GM20431 (cell line): Measurements from ENCODE around the gene AGPS.

Experiments used
- in situ Hi-C: fragments of 300-500 bp; cut with MseI, MboI; formaldehyde crosslinking; loops from one replicate; pipeline ENCODE4 v1.15.0; 2020; ENCODE audit warnings: low sequenced_read_pairs; ENCODE audit not compliant: unreplicated experiment

The AGPS gene

GRCh38 chr2:177575358-177575757 lies 182.8 kb downstream of the AGPS start:
- in situ Hi-C loops = no loop called here

- in situ Hi-C loops = no loop called here
Observed at GRCh38 chr2:177577075-177577474, 184.5 kb downstream of the AGPS start.

GRCh38 chr2:177578454-177578853 lies 185.9 kb downstream of the AGPS start:
- in situ Hi-C loops = no loop called here

GRCh38 chr2:177579486-177580036 lies 187.0 kb downstream of the AGPS start:
- in situ Hi-C loops = no loop called here

- in situ Hi-C loops = no loop called here
Observed at GRCh38 chr2:177582000-177582399, 189.4 kb downstream of the AGPS start.

GRCh38 chr2:177584030-177584692 lies 191.6 kb downstream of the AGPS start:
- in situ Hi-C loops = no loop called here

- in situ Hi-C loops = no loop called here
Observed at GRCh38 chr2:177585234-177585863, 192.8 kb downstream of the AGPS start.

GRCh38 chr2:177586154-177586553 lies 193.6 kb downstream of the AGPS start:
- in situ Hi-C loops = no loop called here

GRCh38 chr2:177587371-177587770 lies 194.8 kb downstream of the AGPS start:
- in situ Hi-C loops = no loop called here

GRCh38 chr2:177588671-177589070 lies 196.1 kb downstream of the AGPS start:
- in situ Hi-C loops = no loop called here

GRCh38 chr2:177589186-177589585 lies 196.6 kb downstream of the AGPS start:
- in situ Hi-C loops = no loop called here

GRCh38 chr2:177592397-177592796 lies 199.8 kb downstream of the AGPS start:
- in situ Hi-C loops = no loop called here

- in situ Hi-C loops = no loop called here
Observed at GRCh38 chr2:177592945-177593344, 200.4 kb downstream of the AGPS start.

GRCh38 chr2:177593402-177593801 lies 200.8 kb downstream of the AGPS start:
- in situ Hi-C loops = no loop called here
